Mesendoderm (in vitro differentiated cells): ENCODE measurements around the gene RASA3.

Experiments
- DNase-seq: peaks from one replicate; pipeline ENCODE4 v3.0.0; 2013
- H2AK5ac ChIP-seq: 2 replicates; pipeline ENCODE4 v1.6.1; 2013; ENCODE audit warnings: low read length, inconsistent platforms
- H2BK120ac ChIP-seq: 2 replicates; pipeline ENCODE4 v1.6.1; 2013; ENCODE audit warnings: low read depth, mild to moderate bottlenecking, low read length, moderate library complexity, mixed read lengths
- H2BK15ac ChIP-seq: replicated peaks from 2 replicates; pipeline ENCODE4 v1.6.1; 2013; ENCODE audit warnings: low read depth, mild to moderate bottlenecking, moderate library complexity
- H2BK5ac ChIP-seq: 2 replicates; pipeline ENCODE4 v1.6.1; 2013; ENCODE audit warnings: low read length, inconsistent platforms
- H3K18ac ChIP-seq: 2 replicates; pipeline ENCODE4 v1.6.1; 2013; ENCODE audit warnings: mild to moderate bottlenecking, low read length, mixed read lengths
- H3K23ac ChIP-seq: one replicate; pipeline ENCODE4 v1.6.1; 2013; ENCODE audit warnings: low read length
- H3K27ac ChIP-seq: 2 replicates; pipeline ENCODE4 v1.5.1; 2013; ENCODE audit warnings: low read depth, mild to moderate bottlenecking, inconsistent platforms, low read length, moderate library complexity
- H3K27me3 ChIP-seq: 2 replicates; pipeline ENCODE4 v1.6.1; 2013; ENCODE audit warnings: low read length, control low read depth, mild to moderate bottlenecking, inconsistent platforms; ENCODE audit not compliant: insufficient read depth, poor library complexity
- H3K36me3 ChIP-seq: 2 replicates; pipeline ENCODE4 v1.6.1; 2013; ENCODE audit warnings: low read length, inconsistent platforms; ENCODE audit not compliant: control insufficient read depth, insufficient read depth
- H3K4ac ChIP-seq: one replicate; pipeline ENCODE4 v1.6.1; 2013; ENCODE audit warnings: low read depth, mild to moderate bottlenecking, low read length, moderate library complexity
- H3K4me1 ChIP-seq: 2 replicates; pipeline ENCODE4 v1.6.1; 2013; ENCODE audit warnings: low read depth, low read length, inconsistent platforms; ENCODE audit not compliant: control insufficient read depth
- H3K4me2 ChIP-seq: 2 replicates; pipeline ENCODE4 v1.6.1; 2013; ENCODE audit warnings: low read length
- H3K4me3 ChIP-seq: 2 replicates; pipeline ENCODE4 v1.5.1; 2013; ENCODE audit warnings: mild to moderate bottlenecking, low read length
- H3K56ac ChIP-seq: one replicate; pipeline ENCODE4 v1.6.1; 2013; ENCODE audit warnings: low read length
- H3K79me1 ChIP-seq: 2 replicates; pipeline ENCODE4 v1.6.1; 2013; ENCODE audit warnings: low read length, inconsistent platforms
- H3K79me2 ChIP-seq: 2 replicates; pipeline ENCODE4 v1.6.1; 2013; ENCODE audit warnings: mild to moderate bottlenecking, low read length; ENCODE audit not compliant: control insufficient read depth, insufficient read depth
- H3K9ac ChIP-seq: 2 replicates; pipeline ENCODE4 v1.6.1; 2013; ENCODE audit warnings: low read length, inconsistent platforms
- H4K5ac ChIP-seq: one replicate; pipeline ENCODE4 v1.6.1; 2013; ENCODE audit warnings: low read length
- H4K8ac ChIP-seq: one replicate; pipeline ENCODE4 v1.6.1; 2013; ENCODE audit warnings: low read depth, mild to moderate bottlenecking, control low read depth, low read length, moderate library complexity
- WGBS: extraction: QIAGEN DNeasy Blood & Tissue Kit; methylation state at CpG from one replicate; pipeline ENCODE4 v1.1.7; 2013; ENCODE audit warnings: low lambda C conversion rate, missing lambda C conversion rate; ENCODE audit not compliant: insufficient coverage; ENCODE audit errors: extremely low coverage; 5-methylcytosine and 5-hydroxymethylcytosine counted together

Gene RASA3

GRCh38 chr13:114007566-114007965 lies 124.9 kb downstream of the RASA3 start:
- Histone ChIP-seq H3K18ac (no peak overlapping the region), H3K4me2 (no peak overlapping the region), H3K4ac (no peak overlapping the region), H3K79me2 (no peaks in the 10 kb centered on the region), H3K56ac (no peak overlapping the region), H3K27ac (no peak overlapping the region), H3K4me1 (no peaks in the 10 kb centered on the region), H2BK120ac (no peak overlapping the region), H3K23ac (no peak overlapping the region), H4K8ac (no peak overlapping the region), H3K4me3 (no peak overlapping the region), H3K27me3 (no peaks in the 10 kb centered on the region), H2AK5ac (no peak overlapping the region), H2BK15ac (no peak overlapping the region), H3K79me1 (no peaks in the 10 kb centered on the region), H4K5ac (no peak overlapping the region), H2BK5ac (no peak overlapping the region), H3K9ac (no peak overlapping the region), H3K36me3 (no peaks in the 10 kb centered on the region)
- WGBS: no CpG with 5 or more reads among the region's 12 CpGs
- DNase-seq: no peak

GRCh38 chr13:114005206-114005724 lies 127.2 kb downstream of the RASA3 start:
- Histone ChIP-seq H3K23ac (no peak overlapping the region), H3K79me1 (no peaks in the 10 kb centered on the region), H3K27me3 (no peaks in the 10 kb centered on the region), H2BK120ac (no peak overlapping the region), H3K27ac (no peak overlapping the region), H3K4me1 (no peaks in the 10 kb centered on the region), H2BK15ac (no peak overlapping the region), H4K8ac (no peak overlapping the region), H2AK5ac (no peak overlapping the region), H3K18ac (no peak overlapping the region), H3K9ac (no peak overlapping the region), H3K4me3 (no peak overlapping the region), H4K5ac (no peak overlapping the region), H3K4me2 (no peak overlapping the region), H3K79me2 (no peaks in the 10 kb centered on the region), H3K36me3 (no peaks in the 10 kb centered on the region), H3K4ac (no peak overlapping the region), H3K56ac (no peak overlapping the region), H2BK5ac (no peak overlapping the region)
- no CpG with 5 or more reads among the region's 15 CpGs for WGBS
- DNase-seq: no peak

GRCh38 chr13:114004420-114005205 lies 127.8 kb downstream of the RASA3 start:
- H3K79me2 ChIP-seq: no peaks in the 10 kb centered on the region
- no peak overlapping the region for H3K4ac ChIP-seq
- no peak overlapping the region for H3K23ac ChIP-seq
- H3K18ac ChIP-seq: no peak overlapping the region
- H3K56ac ChIP-seq: no peak overlapping the region
- no peak overlapping the region for H3K4me3 ChIP-seq
- no peak overlapping the region for H3K9ac ChIP-seq
- H3K4me2 ChIP-seq: no peak overlapping the region
- no peaks in the 10 kb centered on the region for H3K79me1 ChIP-seq
- no peak for DNase-seq
- H2BK5ac ChIP-seq: no peak overlapping the region
- no peak overlapping the region for H2BK15ac ChIP-seq
- H3K27me3 ChIP-seq: no peaks in the 10 kb centered on the region
- H2AK5ac ChIP-seq: no peak overlapping the region
- no peak overlapping the region for H2BK120ac ChIP-seq
- H4K5ac ChIP-seq: no peak overlapping the region
- H4K8ac ChIP-seq: no peak overlapping the region
- H3K27ac ChIP-seq: no peak overlapping the region
- no peaks in the 10 kb centered on the region for H3K4me1 ChIP-seq
- H3K36me3 ChIP-seq: no peaks in the 10 kb centered on the region
- WGBS: no CpG with 5 or more reads among the region's 41 CpGs

- H3K4ac ChIP-seq: no peak overlapping the region
- H2BK15ac ChIP-seq: no peak overlapping the region
- no peak overlapping the region for H3K4me3 ChIP-seq
- no peak overlapping the region for H2AK5ac ChIP-seq
- H3K9ac ChIP-seq: no peak overlapping the region
- no CpG with 5 or more reads among the region's 24 CpGs for WGBS
- no peak overlapping the region for H4K5ac ChIP-seq
- no peak overlapping the region for H2BK120ac ChIP-seq
- H3K23ac ChIP-seq: peak overlapping the region; percentile 24
- no peak overlapping the region for H3K4me2 ChIP-seq
- H3K27ac ChIP-seq: no peak overlapping the region
- H3K56ac ChIP-seq: no peak overlapping the region
- no peak for DNase-seq
- no peaks in the 10 kb centered on the region for H3K4me1 ChIP-seq
- no peaks in the 10 kb centered on the region for H3K36me3 ChIP-seq
- H4K8ac ChIP-seq: no peak overlapping the region
- H3K18ac ChIP-seq: no peak overlapping the region
- H3K79me1 ChIP-seq: no peaks in the 10 kb centered on the region
- no peak overlapping the region for H2BK5ac ChIP-seq
- no peaks in the 10 kb centered on the region for H3K79me2 ChIP-seq
- H3K27me3 ChIP-seq: no peaks in the 10 kb centered on the region
These were observed 129.6 kb downstream of the RASA3 start for GRCh38 chr13:114002771-114003321.

- no peak overlapping the region for H3K27ac ChIP-seq
- no peak overlapping the region for H2AK5ac ChIP-seq
- DNase-seq: peak; percentile 21
- no peak overlapping the region for H2BK15ac ChIP-seq
- no peaks in the 10 kb centered on the region for H3K36me3 ChIP-seq
- no peaks in the 10 kb centered on the region for H3K79me1 ChIP-seq
- H3K4me1 ChIP-seq: no peaks in the 10 kb centered on the region
- H3K4ac ChIP-seq: no peak overlapping the region
- no CpG with 5 or more reads among the region's 27 CpGs for WGBS
- no peak overlapping the region for H3K4me2 ChIP-seq
- H4K5ac ChIP-seq: no peak overlapping the region
- no peak overlapping the region for H2BK120ac ChIP-seq
- H3K56ac ChIP-seq: no peak overlapping the region
- no peaks in the 10 kb centered on the region for H3K27me3 ChIP-seq
- no peak overlapping the region for H3K18ac ChIP-seq
- no peaks in the 10 kb centered on the region for H3K79me2 ChIP-seq
- H4K8ac ChIP-seq: no peak overlapping the region
- H3K4me3 ChIP-seq: no peak overlapping the region
- H3K23ac ChIP-seq: no peak overlapping the region
- no peak overlapping the region for H2BK5ac ChIP-seq
- H3K9ac ChIP-seq: no peak overlapping the region
These were observed 130.3 kb downstream of the RASA3 start for GRCh38 chr13:114002009-114002544.
